GM19372 (cell line): ENCODE results near the gene DENND6B.
"Not testable (repeated sequence)": the region's sequence is repeated elsewhere in the genome, so short reads cannot be mapped to it uniquely, and the experiment has no call there.

Experiments
- ATAC-seq: cut with Tn5 transposase; IDR thresholded peaks from one replicate; pipeline ENCODE4 v1.9.1; 2021; ENCODE audit warnings: mild to moderate bottlenecking, low read depth, moderate library complexity; ENCODE audit not compliant: unreplicated experiment

DENND6B gene, protein sequence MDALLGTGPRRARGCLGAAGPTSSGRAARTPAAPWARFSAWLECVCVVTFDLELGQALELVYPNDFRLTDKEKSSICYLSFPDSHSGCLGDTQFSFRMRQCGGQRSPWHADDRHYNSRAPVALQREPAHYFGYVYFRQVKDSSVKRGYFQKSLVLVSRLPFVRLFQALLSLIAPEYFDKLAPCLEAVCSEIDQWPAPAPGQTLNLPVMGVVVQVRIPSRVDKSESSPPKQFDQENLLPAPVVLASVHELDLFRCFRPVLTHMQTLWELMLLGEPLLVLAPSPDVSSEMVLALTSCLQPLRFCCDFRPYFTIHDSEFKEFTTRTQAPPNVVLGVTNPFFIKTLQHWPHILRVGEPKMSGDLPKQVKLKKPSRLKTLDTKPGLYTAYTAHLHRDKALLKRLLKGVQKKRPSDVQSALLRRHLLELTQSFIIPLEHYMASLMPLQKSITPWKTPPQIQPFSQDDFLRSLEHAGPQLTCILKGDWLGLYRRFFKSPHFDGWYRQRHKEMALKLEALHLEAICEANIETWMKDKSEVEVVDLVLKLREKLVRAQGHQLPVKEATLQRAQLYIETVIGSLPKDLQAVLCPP

DNA sequence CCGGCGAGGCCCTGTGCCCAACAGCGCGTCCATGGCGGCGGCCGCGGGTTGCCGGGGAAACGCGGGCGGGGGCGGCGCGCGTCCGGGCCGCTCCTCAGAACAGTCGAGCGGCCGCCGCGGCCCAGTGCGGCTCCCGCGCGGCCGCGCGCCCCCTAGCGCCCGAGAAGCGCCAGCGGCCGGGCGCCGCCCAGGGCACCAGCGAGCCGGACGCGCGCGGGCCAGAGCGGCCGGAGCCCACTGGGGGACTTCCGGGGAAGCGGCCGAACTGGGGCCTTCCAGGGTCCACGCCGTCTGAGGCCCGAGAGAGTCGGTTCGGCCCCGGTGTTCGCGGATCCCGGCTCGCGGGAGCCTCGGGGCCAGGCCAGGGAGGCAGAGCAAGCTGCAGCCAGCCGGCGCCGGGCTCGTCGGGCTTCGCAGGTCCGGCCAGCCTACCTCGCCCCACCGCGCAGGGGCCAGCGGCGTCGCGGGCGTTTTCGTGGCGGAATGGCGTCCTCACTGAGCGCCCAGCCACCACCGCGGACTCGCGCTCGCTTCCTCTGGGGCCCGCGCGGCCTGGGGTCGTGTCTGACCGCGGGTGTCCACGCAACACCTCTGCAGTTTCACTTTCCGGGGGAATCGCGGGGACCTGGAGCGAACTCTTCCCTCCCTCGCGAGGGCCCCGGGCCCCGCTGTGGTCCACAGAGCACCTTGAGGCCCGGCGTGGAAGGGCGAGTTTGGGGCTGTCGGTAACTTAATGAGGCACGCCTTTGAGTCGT lies at the start of gene DENND6B:
DENND6B (minus strand) TSS at position 57 of the 755 bp plus-strand sequence; CDS start at position 33, 24 bp downstream.
- peak; percentile 91 for ATAC-seq

DNA sequence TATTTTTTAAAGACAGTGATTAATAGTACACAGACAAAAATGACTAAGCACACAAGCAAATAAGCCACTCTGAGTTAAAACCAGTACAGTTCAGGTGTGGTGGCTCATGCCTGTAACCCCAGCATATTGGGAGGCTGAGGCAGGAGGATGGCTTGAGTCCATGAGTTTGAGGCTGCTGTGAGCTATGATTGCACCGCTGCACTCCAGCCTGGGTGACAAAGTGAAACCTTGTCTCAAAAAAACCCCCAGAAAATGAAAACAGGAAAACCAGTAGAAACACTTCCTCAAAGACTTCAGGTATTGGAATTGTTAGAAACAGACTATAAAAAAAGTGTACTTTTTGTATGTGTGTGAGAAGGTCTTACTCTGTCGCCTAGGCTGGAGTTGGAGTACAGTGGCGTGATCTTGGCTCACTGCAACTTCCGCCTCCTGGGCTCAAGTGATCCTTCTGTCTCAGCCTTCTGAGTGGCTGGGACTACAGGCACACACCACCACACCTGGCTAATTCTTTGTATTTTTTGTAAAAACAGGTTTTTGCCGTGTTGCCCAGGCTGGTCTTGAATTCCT lies 49.4 kb upstream of the DENND6B start:
- ATAC-seq = no peak

DNA sequence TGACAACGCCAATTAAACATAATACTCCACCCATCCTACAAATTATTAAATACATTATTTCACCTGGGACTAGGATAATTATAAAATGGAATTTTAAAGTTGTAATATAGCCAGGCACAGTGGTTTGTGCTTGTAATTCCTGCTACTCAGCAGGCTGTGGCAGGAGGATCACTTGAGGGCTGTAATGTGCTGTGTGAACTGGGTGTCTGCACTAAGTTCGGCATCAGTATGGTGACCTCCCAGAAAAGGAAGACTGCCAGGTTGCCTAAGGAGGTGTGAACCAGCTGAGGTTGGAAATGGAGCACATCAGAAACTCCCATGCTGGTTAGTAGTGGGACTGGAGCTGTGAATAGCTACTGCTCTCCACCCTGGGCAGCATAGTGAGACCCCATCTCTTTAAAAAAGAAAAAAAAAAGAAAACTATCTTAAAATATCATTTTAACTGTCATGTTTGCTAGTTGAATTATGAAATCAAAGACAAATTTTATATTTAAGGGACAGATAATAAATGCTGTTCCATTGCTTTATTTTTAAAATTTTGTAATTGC lies 44.4 kb upstream of the DENND6B start:
- ATAC-seq = no peak

DNA sequence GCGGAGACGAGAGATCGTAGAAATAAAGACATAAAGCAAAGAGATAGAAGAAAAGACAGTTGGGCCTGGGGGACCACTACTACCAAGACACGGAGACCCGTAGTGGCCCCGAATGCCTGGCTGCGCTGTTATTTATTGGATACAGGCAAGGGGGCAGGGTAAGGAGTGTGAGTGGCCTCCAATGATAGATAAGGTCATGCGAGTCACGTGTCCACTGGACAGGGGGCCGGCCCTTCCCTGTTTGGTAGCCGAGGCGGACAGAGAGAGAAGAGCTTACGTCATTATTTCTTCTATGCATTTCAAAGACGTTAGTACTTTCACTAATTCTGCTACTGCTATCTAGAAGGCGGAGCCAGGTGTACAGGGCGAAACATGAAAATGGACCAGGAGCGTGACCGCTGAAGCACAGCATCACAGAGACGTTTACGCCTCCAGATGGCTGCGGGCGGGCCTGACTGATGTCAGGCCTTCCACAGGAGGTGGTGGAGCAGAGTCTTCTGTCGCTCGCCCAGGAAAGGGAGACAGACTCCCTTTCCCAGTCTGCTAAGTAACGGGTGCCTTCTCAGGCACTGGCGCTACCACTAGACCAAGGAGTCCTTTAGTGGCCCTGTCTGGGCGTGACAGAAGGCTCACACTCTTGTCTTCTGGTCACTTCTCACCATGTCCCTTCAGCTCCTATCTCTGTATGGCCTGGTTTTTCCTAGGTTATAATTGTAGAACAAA lies 41.1 kb upstream of the DENND6B start:
- no peak for ATAC-seq

DNA sequence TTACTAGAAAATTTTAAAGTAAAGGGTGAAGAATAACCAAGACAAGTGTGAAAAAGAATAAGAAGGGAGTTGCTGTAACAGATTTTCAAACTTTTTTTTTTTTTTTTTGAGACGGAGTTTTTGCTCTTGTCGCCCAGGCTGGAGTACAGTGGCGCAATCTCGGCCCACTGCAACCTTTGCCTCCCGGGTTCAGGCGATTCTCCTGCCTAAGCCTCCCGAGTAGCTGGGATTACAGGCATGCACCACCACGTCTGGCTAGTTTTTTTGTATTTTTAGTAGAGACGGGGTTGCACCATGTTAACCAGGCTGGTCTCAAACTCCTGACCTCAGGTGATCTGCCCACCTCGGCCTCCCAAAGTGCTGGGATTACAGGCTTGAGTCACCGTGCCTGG lies 37.0 kb upstream of the DENND6B start:
- not testable (repeated sequence) for ATAC-seq

DNA sequence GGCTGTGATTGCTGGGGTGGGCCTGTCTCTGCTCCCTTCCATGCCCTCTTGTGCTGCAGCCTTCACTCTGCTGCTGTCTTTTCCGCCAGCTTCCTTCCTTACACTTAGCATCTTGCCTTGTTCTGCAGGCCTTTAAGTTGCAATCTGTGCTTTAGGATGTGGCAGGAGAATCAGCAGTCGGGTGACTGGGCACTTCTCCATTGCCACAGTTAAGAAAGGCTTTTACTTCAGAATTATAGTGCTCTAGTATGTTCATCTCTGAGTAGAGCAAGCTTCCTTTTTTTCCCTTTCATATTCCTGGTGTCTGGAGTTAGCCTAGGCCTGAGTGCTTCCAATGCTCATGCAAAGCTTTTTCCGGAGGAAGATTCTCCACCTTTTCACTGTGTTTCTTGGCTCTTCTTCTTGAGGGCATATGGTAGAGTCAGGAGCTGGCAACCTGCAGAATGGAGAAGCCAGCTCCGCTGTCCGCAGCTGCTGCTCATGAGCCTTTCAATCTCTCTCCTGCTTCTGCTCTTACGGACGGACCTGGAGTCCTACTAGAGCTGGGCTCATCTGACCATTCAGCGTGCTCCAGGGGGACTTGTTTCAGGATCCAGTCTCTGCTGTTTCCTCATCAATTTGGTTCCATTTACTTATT lies 36.5 kb upstream of the DENND6B start:
- no peak for ATAC-seq

DNA sequence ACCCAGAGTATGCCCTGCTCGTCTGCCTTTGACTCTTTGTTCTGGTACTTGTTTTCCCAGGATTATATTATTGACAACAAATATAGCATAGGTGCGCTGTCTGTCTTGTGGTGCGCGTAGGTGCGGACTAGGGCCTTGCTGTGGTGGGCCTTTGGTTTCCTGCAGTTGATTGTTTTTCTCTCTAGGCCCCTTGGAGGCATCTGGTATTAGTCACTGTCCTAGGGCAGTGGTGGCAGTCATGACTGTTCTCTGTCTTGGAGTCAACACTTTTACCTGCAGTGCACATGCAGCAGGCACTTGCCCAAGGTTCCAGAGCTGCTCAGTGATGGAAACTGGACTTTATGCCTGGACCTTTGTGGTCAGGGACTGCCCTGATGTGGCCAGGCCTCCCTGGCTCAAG lies 34.9 kb upstream of the DENND6B start:
- ATAC-seq = no peak

DNA sequence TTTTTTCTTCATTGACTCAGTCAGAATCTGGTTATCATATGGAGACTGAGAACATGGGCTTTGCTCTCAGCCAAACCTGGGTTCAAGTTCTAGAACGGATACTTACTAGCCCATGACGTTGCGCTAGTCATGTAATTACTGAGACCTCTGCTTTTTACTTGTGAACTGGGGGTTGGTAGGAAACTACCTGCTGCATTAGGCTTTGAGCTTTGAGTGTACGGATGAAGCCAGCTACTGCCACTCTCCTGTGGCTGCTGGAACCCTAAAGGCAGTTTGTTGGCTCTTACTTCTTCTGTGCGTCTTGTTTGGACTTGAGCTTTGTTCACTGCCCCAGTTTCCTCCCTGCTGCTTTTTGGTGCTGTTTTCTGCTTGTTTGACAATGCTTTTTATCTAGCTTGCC lies 34.4 kb upstream of the DENND6B start:
- ATAC-seq = no peak

DNA sequence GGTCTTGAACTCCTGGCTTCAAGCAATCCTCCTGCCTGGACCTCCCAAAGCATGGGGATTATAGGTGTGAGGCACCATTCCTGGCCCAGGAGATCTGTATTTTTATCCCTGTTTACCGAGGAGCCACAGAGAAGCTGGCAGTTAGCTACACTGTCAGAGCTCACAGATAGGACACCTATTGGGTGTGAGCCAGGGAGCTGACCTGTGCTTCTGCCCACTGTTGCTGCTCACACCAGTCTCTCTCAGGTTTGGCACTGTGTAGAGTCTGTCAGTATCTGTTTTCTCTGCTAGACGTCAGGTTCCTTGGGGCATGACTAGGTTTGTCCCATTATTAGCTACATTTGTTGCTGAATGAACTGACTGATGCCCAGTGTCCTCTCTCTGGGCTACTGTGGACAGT lies 33.8 kb upstream of the DENND6B start:
- ATAC-seq = no peak

DNA sequence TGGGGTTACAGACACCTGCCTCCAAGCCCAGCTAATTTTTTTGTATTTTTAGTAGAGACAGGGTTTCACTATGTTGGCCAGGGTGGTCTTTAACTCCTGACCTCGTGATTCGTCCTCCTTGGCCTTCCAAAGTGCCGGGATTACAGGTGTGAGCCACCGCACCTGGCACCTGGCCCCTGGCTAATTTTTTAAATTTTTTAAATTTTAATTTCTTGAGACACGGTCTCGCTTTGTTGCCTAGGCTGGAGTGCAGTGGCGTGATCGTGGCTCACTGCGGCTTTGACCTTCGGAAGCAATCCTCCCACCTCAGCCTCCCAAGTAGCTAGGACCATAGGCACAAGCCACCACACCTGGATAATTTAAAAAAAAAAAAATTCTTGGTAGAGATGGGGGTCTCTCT lies 30.9 kb upstream of the DENND6B start:
- no peak for ATAC-seq

DNA sequence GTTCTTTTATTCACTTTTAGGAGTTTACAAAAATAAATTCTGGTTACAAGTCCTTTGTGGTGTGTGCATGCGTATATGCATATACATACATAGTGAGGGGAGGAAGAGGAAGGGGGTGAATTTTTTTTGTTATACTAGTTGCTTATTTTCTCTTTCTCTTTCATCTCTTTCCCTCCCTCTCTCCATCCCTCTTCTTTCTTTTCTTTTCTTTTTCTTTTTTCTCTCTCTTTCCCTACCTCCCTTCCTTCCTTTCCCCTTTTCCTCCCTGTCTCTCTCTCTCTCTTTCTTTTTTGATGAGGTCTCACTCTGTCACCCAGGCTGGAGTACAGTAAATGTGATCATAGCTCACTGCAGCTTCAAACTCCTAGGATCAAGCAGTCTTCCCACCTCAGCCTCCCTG lies 30.4 kb upstream of the DENND6B start:
- no peak for ATAC-seq

DNA sequence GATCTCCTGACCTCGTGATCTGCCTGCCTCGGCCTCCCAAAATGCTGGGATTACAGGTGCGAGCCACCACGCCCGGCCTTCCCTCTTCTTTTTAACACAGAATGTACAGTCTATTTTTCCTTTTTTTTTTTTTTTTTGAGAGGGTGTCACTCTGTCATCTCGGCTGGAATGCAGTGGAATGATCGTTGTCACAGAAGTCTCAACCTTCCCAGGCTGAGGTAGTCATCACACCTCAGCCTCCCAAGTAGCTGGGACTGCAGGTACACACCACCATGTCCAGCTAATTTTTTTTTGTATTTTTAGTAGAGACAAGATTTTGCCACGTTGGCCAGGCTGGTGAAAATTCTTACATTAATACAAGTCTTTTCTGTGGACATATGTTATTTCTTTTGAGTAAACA lies 29.4 kb upstream of the DENND6B start:
- ATAC-seq = no peak

DNA sequence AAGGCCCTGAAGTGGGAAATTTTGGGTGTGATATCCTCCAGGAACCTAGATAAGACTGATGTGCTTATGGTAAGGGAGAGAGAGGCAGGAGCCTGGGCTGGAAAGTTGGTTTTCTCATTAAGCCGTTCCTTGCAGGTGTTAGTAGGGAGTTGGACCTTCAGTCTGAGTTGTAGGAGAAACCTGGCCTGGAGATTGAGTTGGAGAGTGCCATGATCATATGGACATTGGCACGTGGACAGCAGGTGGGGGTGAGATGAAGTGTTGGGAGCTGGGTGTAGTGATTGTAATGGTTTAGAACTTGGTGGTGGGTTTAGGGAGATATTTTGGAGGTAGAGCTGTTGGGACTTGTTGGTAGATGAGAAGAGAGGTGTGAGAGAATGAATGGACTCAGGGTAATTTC lies 21.2 kb upstream of the DENND6B start:
- no peak for ATAC-seq

DNA sequence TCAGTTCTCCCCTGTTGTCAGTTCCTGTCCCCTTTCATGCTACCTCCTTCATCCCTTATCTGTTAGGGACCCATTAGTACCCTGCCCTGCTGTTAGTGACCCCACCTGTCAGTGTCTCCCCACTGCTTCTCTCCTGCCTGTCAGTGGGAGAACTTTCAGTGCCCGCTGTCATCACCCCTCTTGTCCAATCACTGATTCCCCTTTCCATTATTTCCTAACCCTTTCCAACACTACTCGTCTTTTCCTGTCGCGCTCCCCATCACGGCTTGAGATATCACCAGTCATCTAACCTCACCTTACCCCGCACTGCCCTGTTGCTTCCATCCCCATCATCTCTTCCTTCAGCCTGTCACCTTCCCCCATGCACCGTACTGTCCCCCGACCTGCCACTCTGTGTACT lies 20.3 kb upstream of the DENND6B start:
- ATAC-seq = no peak

DNA sequence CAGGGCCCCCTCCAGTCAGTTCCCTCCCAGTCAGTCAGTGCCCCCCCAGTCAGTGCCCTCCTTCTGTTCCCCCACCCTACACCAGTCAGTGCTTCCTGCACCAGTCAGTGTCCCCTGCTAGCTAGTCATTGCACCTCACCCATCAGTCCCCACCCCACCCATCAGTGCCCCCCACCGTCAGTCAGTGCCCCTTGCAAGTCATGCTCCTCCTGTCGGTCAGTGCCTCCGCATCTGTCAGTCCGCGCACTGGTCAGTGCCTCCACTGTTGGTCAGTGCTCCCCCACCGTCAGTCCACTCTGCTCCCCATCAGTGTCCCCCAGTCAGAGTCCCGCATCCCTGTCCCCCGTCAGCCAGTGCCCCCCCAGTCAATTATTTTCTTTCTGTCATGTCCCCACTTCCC lies 19.7 kb upstream of the DENND6B start:
- no peak for ATAC-seq

DNA sequence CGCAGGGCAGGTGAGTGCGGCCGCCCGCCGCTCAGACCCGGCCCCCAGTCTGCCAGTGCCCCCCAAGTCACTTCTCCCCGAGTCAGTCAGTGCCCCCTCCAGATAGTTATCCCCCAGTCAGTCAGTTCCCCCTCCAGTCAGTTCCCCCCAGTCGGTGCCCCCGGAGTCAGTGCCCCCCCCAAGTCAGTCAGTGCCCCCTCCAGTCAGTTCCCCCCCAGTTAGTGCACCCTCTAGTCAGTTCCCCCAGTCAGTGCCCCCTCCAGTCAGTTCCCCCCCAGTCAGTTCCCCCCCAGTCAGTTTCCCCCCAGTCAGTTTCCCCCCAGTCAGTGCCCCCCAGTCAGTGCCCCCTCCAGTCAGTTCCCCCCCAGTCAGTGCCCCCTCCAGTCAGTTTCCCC lies 16.7 kb upstream of the DENND6B start:
- no peak for ATAC-seq

DNA sequence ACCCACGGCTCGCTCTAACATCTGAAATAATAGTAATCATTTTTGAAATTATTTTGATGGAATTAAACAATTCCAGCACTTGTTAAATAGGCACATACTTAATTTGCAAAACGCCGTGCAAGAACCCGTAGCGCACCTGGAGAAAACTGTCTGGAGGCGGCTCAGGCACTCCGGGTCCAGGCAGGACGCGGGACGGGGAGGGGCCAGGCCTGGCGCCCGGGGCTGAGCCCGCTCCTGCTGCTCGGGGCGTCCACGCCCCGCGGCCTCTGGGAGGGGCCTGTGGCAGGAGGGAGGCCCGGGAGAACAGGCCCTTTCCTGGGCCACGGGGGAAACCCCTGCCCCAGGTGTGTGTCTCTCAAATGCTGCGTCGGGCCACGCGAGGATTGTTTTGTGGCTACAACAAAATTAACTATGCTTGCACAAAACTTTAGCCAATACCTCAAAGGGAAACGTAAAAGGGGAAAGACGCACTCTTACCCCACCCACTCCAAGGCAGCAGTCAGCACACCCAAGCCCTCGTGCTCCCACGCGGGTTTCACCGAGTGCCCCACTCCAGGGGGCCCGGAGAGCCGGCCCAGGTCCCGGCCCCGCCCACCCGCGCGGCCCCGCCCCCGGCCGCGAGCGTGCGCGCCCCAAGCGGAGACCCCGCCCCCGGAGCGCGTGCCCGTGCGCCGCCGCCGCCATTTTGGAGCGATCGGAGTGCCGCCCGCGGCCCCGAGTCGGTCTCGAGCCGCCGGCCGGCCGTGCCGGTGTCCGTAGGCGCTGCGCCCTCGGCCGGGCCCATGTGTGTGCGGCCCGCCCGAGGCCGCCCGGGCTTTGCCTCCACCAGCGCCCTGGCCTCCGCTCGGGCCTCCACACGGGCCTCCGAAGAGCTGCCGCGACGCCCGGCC lies 16.1 kb upstream of the DENND6B start, which contains the start of gene PPP6R2:
PPP6R2 (plus strand) TSS at position 677 of the 890 bp plus-strand sequence. CDS start 50,582 bp downstream, outside the sequence.
- peak; percentile 66 for ATAC-seq

DNA sequence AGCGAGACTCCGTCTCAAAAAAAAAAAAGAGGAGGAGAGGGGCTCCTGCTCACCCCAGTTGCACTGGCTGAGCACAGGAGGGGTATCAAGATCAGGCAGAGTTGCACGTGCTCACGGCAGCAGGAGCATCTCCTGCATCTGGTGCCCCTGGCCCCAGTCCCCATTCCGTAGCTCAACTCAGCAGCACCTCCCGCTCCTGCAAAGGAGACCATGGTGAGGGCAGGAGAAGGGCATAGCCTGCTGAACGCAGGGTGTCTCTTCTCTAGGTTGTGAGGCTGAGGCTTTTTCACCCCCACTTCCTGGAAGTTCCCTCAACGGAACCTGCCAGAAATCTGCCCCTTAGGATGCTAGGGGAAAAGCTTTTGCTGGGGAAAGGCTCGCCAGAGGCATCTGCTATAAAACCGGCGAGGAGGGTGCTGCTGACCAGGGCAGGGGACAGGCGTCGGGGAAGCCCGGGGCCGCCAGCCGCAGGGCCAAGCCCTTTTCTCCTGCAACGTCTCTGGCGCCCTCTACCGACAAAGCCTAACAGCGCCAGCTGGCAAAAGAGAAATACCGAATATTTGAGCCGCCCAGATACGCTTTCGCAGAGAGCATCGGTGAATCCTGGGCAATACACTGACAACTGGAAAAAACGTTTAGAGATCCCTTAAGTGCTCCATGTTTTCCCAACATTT lies 15.3 kb upstream of the DENND6B start:
- ATAC-seq = no peak
